GM12874 (cell line): ENCODE measurements around the gene AVL9.

Experiments used
- TF ChIP-seq, protein P1 (sequence below): IDR thresholded peaks from 2 replicates; pipeline ENCODE4 v1.5.1; 2011; ENCODE audit warnings: low read depth, mild to moderate bottlenecking, control low read depth, low read length, moderate library complexity; ENCODE audit not compliant: insufficient read depth

Gene AVL9

DNA sequence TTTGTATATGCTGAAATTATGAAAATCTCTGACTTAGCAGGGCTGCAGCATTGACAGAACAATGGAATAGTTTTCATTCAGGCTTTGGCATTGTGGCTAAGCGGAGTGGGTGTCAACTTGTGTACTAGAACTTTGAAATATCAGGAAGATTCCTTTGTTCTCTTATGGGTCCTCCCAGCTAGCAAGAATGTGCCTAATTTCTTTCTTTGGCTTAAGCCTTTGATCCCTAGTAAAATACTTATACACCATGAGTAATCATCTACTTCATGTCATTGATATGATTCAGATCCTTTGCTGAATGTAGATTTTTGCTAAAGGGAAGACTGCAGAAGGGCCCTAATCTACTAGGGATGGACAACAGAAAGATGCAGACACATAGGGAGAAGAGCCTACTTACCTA is 6.2 kb downstream of the AVL9 start:
- TF ChIP-seq, protein P1, sequence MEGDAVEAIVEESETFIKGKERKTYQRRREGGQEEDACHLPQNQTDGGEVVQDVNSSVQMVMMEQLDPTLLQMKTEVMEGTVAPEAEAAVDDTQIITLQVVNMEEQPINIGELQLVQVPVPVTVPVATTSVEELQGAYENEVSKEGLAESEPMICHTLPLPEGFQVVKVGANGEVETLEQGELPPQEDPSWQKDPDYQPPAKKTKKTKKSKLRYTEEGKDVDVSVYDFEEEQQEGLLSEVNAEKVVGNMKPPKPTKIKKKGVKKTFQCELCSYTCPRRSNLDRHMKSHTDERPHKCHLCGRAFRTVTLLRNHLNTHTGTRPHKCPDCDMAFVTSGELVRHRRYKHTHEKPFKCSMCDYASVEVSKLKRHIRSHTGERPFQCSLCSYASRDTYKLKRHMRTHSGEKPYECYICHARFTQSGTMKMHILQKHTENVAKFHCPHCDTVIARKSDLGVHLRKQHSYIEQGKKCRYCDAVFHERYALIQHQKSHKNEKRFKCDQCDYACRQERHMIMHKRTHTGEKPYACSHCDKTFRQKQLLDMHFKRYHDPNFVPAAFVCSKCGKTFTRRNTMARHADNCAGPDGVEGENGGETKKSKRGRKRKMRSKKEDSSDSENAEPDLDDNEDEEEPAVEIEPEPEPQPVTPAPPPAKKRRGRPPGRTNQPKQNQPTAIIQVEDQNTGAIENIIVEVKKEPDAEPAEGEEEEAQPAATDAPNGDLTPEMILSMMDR = no peak

DNA sequence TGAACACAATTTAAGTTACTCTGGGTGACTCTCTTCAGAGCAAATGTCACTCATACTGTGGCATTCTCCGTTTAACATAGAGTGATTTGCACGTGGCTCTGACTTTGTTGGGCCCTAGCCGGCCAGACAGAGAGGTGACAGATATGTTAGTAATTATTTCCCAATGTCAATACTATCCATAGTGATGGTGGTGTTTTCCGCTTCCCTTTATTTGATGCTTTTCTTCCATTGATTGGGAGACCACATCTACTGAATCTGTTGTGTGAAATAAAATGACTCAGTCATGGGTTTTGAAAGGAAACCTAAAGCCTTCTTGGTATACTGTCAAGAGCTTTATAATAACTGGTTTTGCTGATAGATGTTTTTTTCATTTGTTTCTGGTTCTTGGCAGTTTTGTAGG is 7.4 kb downstream of the AVL9 start:
- TF ChIP-seq, protein P1 = no peak

DNA sequence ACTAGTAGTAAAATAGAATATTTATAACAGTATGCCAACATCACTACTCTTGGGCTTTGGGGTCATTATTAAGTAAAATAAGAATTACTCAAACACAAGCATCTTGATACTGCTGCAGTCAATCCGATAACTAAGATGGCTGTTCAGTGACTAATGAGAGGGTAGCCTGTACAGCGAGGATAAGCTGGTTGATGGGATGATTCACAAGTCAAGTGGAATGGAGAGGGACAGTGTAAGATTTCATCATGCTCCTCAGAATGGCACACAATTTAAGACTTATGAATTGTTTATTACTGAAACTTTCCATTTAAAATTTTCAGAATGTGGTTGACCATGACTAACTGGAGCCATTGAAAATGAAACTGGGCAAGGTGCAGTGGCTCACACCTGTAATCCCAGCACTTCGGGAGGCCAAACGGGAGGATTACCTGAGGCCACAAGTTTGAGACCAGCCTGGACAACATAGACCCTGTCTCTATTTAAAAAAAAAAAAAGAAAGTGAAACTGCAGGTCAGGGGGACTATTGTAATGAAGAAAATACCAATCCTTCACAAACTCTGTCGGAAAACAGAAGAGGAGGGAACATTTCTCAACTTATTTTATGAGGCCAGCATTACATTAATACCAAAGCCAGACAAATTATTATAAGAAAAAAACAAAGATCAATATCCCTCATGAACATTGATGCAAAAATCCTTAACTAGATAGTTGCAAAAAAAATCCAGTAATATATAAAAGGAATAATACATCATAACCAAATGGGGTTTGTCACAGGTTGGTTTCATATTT is 11.2 kb downstream of the AVL9 start:
- TF ChIP-seq, protein P1 = no peak

DNA sequence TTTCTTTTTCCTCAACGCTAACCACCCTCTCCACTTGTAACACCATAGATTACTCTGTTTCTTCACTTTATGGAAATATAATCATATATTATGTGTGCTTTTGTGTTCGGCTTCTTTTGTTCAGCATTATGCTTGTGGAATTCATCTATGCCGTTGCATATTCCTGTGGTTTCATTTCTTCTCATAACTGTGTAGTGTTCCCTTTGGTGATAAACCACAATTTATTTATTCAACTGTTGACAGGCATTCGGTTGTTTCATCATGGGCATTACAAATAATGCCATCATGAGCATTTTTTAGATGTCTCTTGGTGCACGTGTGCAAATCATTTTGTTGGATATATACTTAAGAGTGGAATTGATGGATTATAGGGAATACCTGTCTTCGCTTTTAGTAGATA is 12.1 kb downstream of the AVL9 start:
- TF ChIP-seq, protein P1 = no peak

DNA sequence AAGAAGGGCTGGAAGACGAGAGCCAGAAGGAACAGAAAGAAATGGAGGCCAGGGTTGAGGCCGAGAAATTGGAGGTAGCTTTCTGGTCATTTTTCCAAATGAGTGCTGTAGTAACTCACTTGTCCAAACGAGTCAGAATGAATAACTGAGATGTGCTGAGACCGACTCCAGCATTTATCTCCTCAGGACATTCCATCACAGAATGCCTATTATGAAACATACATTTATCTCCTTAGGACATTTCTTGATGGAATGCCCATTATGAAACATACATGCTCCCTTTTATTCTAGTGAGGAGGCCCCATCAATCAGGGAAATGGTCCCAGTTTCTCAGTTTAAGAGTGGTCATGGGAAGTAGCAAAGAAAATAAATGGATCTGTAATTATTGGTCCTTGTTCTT is 16.5 kb downstream of the AVL9 start:
- TF ChIP-seq, protein P1 = no peak

DNA sequence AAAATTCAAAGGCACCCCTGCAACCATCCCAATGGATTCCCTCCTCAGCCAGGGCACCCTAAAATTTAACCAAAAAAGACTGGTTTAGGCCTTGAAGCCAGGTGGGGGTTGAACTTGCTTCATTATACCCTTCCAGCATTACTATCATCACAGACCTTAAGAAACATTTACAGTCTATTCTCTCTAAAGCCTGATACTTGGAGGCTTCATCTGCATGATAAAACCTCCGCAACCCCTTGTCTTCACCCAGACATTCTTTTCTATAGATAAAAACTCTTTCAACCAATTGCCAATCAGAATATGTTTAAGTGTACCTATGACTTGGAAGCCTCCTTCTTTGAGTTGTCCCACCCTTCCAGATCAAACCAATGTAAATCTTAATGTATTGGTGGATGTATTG is 17.9 kb downstream of the AVL9 start:
- TF ChIP-seq, protein P1 = no peak

DNA sequence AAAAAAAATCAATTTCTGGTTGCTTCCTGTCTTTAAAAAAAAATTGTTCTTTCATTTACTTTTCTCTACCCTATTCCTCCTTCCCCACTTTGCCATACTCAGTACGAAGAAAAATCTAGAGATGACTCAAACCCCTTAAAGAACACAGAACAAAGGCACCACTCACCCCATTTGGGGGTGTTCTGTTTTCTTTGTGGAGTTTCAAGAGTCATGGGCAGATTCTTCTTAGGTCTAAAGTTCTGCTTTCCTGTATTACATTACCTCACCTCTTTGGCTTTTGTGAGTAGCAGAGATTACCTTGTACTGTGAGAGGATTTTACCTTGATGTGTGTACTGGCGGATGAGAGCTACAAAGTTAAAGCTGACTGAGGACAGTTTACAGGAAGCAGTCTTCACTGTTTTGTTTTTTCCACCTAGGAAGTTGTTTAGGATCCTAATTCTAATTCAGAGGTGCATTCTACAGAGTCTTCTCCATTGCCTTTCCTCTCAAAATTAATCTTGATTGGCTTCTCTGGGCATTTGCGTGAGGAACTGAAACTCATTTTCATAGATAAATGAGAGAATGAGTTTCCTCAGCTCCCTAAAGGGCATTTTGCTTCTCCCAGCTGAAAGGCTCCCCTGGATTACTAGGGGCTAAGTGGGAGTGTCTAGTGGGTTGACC is 20.7 kb downstream of the AVL9 start:
- TF ChIP-seq, protein P1 = no peak
